GM23248 (cell line): ENCODE results near the gene NKAP.

Experiments
- EZH2 ChIP-seq: fragments of 200-600 bp; sonication (generic); IDR thresholded peaks from 2 replicates; pipeline ENCODE4 v1.6.1; 2018; ENCODE audit warnings: antibody characterized with exemption, mild to moderate bottlenecking; ENCODE audit not compliant: insufficient read depth, poor library complexity, severe bottlenecking
- EZH2phosphoT487 ChIP-seq: fragments of 200-600 bp; sonication (generic); IDR thresholded peaks from 2 replicates; pipeline ENCODE4 v1.6.1; 2018; ENCODE audit warnings: antibody characterized with exemption, moderate library complexity, mild to moderate bottlenecking, low read depth; ENCODE audit not compliant: insufficient read depth

GRCh38 chrX:119983494-119983893 lies 39.9 kb upstream of the NKAP start:
- TF ChIP-seq EZH2phosphoT487 (no peak), EZH2 (no peak)
